ENCODE data around the gene TIAM1.

The TIAM1 gene

GRCh38 chr21:31368361-31368760 lies 24.3 kb upstream of the TIAM1 start:
- peaks cover 12 to 16% of the 10 kb centered on the region in 2 experiments for H3K4me1 ChIP-seq (ENCODE audit: control insufficient read depth in 1 of 2, insufficient read depth in 2 of 2, low read length in 2 of 2)
- H3K9ac ChIP-seq (ENCODE audit: low read length), result no peak overlapping the region
- no peak overlapping the region for H3K4ac ChIP-seq (ENCODE audit: low read depth, low read length)
- no peak overlapping the region for H4K12ac ChIP-seq (ENCODE audit: low read depth, low read length)
- no peak overlapping the region for H3K4me2 ChIP-seq (ENCODE audit: low read length)
- no CpG with 5 or more reads among the region's 7 CpGs for WGBS (ENCODE audit: extremely low coverage, insufficient coverage, insufficient read length)
- H4K8ac ChIP-seq (ENCODE audit: low read depth, low read length), result no peak overlapping the region
- H3K14ac ChIP-seq (ENCODE audit: low read length), result no peak overlapping the region
- no peaks in the 10 kb centered on the region for H3K36me3 ChIP-seq (ENCODE audit: control insufficient read depth in 1 of 2, insufficient read depth in 2 of 2, low read length in 2 of 2)
- H2AFZ ChIP-seq (ENCODE audit: insufficient read depth, low read length, poor library complexity), result no peak overlapping the region
- no peak overlapping the region for H2AK5ac ChIP-seq (ENCODE audit: low read length)
- no peaks in the 10 kb centered on the region for H3K27me3 ChIP-seq (ENCODE audit: insufficient read depth, low read length)
- no peak overlapping the region for H2BK12ac ChIP-seq (ENCODE audit: low read length)
- DNase-seq, result no peak
- H3K18ac ChIP-seq (ENCODE audit: low read length), result no peak overlapping the region
- no peak overlapping the region for H3K4me3 ChIP-seq (ENCODE audit: low read depth, low read length)
- H3K23ac ChIP-seq (ENCODE audit: low read length), result no peak overlapping the region
- no peak overlapping the region for H2BK120ac ChIP-seq (ENCODE audit: insufficient read depth, low read length, poor library complexity)
- H3K9me3 ChIP-seq (ENCODE audit: insufficient read depth, low read depth, low read length), result no peaks in the 10 kb centered on the region
- H3K79me2 ChIP-seq (ENCODE audit: control insufficient read depth, insufficient read depth, low read length, poor library complexity), result no peaks in the 10 kb centered on the region
- no peak overlapping the region for H4K91ac ChIP-seq (ENCODE audit: low read depth, low read length)
- no peak overlapping the region for H3K27ac ChIP-seq (ENCODE audit: low read depth, low read length)
- H3K79me1 ChIP-seq (ENCODE audit: low read length), result peaks cover 2% of the 10 kb centered on the region
- H2BK5ac ChIP-seq (ENCODE audit: low read depth, low read length, poor library complexity), result no peak overlapping the region

- Histone ChIP-seq H3K9me3 (ENCODE audit: insufficient read depth, low read depth, low read length) (no peaks in the 10 kb centered on the region), H2BK120ac (ENCODE audit: insufficient read depth, low read length, poor library complexity) (no peak overlapping the region), H3K27ac (ENCODE audit: low read depth, low read length) (no peak overlapping the region), H3K27me3 (ENCODE audit: insufficient read depth, low read length) (no peaks in the 10 kb centered on the region), H3K23ac (ENCODE audit: low read length) (no peak overlapping the region), H2AK5ac (ENCODE audit: low read length) (no peak overlapping the region), H3K79me2 (ENCODE audit: control insufficient read depth, insufficient read depth, low read length, poor library complexity) (no peaks in the 10 kb centered on the region), H3K18ac (ENCODE audit: low read length) (no peak overlapping the region), H3K4me1 (ENCODE audit: control insufficient read depth in 1 of 2, insufficient read depth in 2 of 2, low read length in 2 of 2) (peaks cover 14 to 16% of the 10 kb centered on the region in 2 experiments), H4K12ac (ENCODE audit: low read depth, low read length) (no peak overlapping the region), H3K9ac (ENCODE audit: low read length) (no peak overlapping the region), H2BK12ac (ENCODE audit: low read length) (no peak overlapping the region), H4K8ac (ENCODE audit: low read depth, low read length) (no peak overlapping the region), H4K91ac (ENCODE audit: low read depth, low read length) (no peak overlapping the region), H3K4ac (ENCODE audit: low read depth, low read length) (no peak overlapping the region), H3K4me2 (ENCODE audit: low read length) (no peak overlapping the region), H3K14ac (ENCODE audit: low read length) (no peak overlapping the region), H2BK5ac (ENCODE audit: low read depth, low read length, poor library complexity) (no peak overlapping the region), H3K36me3 (ENCODE audit: control insufficient read depth in 1 of 2, insufficient read depth in 2 of 2, low read length in 2 of 2) (no peaks in the 10 kb centered on the region), H2AFZ (ENCODE audit: insufficient read depth, low read length, poor library complexity) (no peak overlapping the region), H3K4me3 (ENCODE audit: low read depth, low read length) (no peak overlapping the region), H3K79me1 (ENCODE audit: low read length) (peaks cover 3% of the 10 kb centered on the region)
- no peak for DNase-seq
- WGBS (ENCODE audit: extremely low coverage, insufficient coverage, insufficient read length), result no CpG with 5 or more reads among the region's 2 CpGs
Measured at GRCh38 chr21:31367801-31368200, 23.7 kb upstream of the TIAM1 start.

- no peak overlapping the region for H2BK120ac ChIP-seq (ENCODE audit: insufficient read depth, low read length, poor library complexity)
- no CpG with 5 or more reads among the region's 2 CpGs for WGBS (ENCODE audit: extremely low coverage, insufficient coverage, insufficient read length)
- no peaks in the 10 kb centered on the region for H3K36me3 ChIP-seq (ENCODE audit: control insufficient read depth in 1 of 2, insufficient read depth in 2 of 2, low read length in 2 of 2)
- H3K4me2 ChIP-seq (ENCODE audit: low read length), result peak overlapping the region; percentile 6
- no peak overlapping the region for H2BK12ac ChIP-seq (ENCODE audit: low read length)
- H3K27ac ChIP-seq (ENCODE audit: low read depth, low read length), result peak overlapping the region; percentile 29
- no peak overlapping the region for H3K9ac ChIP-seq (ENCODE audit: low read length)
- no peak overlapping the region for H3K14ac ChIP-seq (ENCODE audit: low read length)
- H3K79me2 ChIP-seq (ENCODE audit: control insufficient read depth, insufficient read depth, low read length, poor library complexity), result no peaks in the 10 kb centered on the region
- no peak overlapping the region for H2BK5ac ChIP-seq (ENCODE audit: low read depth, low read length, poor library complexity)
- peaks cover 3% of the 10 kb centered on the region for H3K79me1 ChIP-seq (ENCODE audit: low read length)
- no peak overlapping the region for H3K4ac ChIP-seq (ENCODE audit: low read depth, low read length)
- no peaks in the 10 kb centered on the region for H3K9me3 ChIP-seq (ENCODE audit: insufficient read depth, low read depth, low read length)
- H2AK5ac ChIP-seq (ENCODE audit: low read length), result no peak overlapping the region
- no peaks in the 10 kb centered on the region for H3K27me3 ChIP-seq (ENCODE audit: insufficient read depth, low read length)
- H4K8ac ChIP-seq (ENCODE audit: low read depth, low read length), result no peak overlapping the region
- no peak overlapping the region for H3K18ac ChIP-seq (ENCODE audit: low read length)
- DNase-seq, result peak in 1 of 2 donors; percentile 21
- peaks cover 14 to 16% of the 10 kb centered on the region in 2 experiments for H3K4me1 ChIP-seq (ENCODE audit: control insufficient read depth in 1 of 2, insufficient read depth in 2 of 2, low read length in 2 of 2)
- no peak overlapping the region for H3K23ac ChIP-seq (ENCODE audit: low read length)
- H2AFZ ChIP-seq (ENCODE audit: insufficient read depth, low read length, poor library complexity), result no peak overlapping the region
- no peak overlapping the region for H4K12ac ChIP-seq (ENCODE audit: low read depth, low read length)
- H3K4me3 ChIP-seq (ENCODE audit: low read depth, low read length), result no peak overlapping the region
- no peak overlapping the region for H4K91ac ChIP-seq (ENCODE audit: low read depth, low read length)
Measured at GRCh38 chr21:31366825-31367224, 22.8 kb upstream of the TIAM1 start.

DNA sequence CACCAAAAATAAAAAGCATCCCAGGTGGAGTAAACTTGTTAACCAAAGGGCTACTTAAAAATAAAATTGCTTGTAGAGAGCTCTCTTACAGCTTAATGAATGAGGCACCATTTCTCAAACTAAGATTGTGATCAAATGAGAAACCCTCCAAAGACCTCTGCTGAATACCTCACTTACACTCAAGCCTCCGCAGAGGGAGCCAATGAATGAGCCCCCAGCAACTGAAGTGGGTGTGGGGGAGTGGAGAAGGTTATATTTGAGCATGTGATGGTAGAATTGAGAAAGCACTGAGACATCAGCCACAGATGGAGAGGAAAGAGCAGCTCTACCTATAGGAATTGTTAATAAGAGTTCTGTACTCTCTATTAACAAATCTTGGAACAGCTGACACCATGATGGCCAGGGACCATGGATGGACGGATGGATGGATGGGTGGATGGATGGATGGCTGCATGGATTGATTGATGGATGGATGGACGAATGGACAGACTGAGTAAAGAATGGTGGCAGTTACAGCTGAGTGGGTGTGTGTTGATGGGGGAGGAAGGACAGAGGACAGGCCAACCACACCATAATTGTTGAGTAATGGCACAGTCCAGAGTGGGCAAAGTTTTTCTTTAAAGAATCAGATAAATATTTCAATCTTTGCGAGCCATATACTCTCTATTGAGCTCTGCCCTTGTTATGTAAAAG lies 20.3 kb upstream of the TIAM1 start:
- Histone ChIP-seq H3K36me3 (ENCODE audit: control insufficient read depth in 1 of 2, insufficient read depth in 2 of 2, low read length in 2 of 2) (no peaks in the 10 kb centered on the region), H4K8ac (ENCODE audit: low read depth, low read length) (no peak overlapping the region), H3K4me1 (ENCODE audit: control insufficient read depth in 1 of 2, insufficient read depth in 2 of 2, low read length in 2 of 2) (peaks cover 12 to 14% of the 10 kb centered on the region in 2 experiments), H3K23ac (ENCODE audit: low read length) (no peak overlapping the region), H3K4ac (ENCODE audit: low read depth, low read length) (no peak overlapping the region), H3K27ac (ENCODE audit: low read depth, low read length) (peak overlapping the region; percentile 2), H3K14ac (ENCODE audit: low read length) (no peak overlapping the region), H4K12ac (ENCODE audit: low read depth, low read length) (no peak overlapping the region), H3K9ac (ENCODE audit: low read length) (no peak overlapping the region), H2BK5ac (ENCODE audit: low read depth, low read length, poor library complexity) (peak overlapping the region; percentile 16), H3K27me3 (ENCODE audit: insufficient read depth, low read length) (no peaks in the 10 kb centered on the region), H4K91ac (ENCODE audit: low read depth, low read length) (peak overlapping the region; percentile 59), H2AK5ac (ENCODE audit: low read length) (peak overlapping the region; percentile 79), H3K4me3 (ENCODE audit: low read depth, low read length) (no peak overlapping the region), H3K9me3 (ENCODE audit: insufficient read depth, low read depth, low read length) (no peaks in the 10 kb centered on the region), H3K18ac (ENCODE audit: low read length) (peak overlapping the region; percentile 80), H2AFZ (ENCODE audit: insufficient read depth, low read length, poor library complexity) (no peak overlapping the region), H3K4me2 (ENCODE audit: low read length) (no peak overlapping the region), H2BK120ac (ENCODE audit: insufficient read depth, low read length, poor library complexity) (no peak overlapping the region), H3K79me1 (ENCODE audit: low read length) (peaks cover 3% of the 10 kb centered on the region), H2BK12ac (ENCODE audit: low read length) (peak overlapping the region; percentile 73), H3K79me2 (ENCODE audit: control insufficient read depth, insufficient read depth, low read length, poor library complexity) (no peaks in the 10 kb centered on the region)
- DNase-seq, result no peak
- WGBS (ENCODE audit: extremely low coverage, insufficient coverage, insufficient read length), result no CpG with 5 or more reads among the region's 4 CpGs

Measured in trophoblast cell (in vitro differentiated cells and primary cell).